K562 (cell line): Measurements from ENCODE around the gene CHAF1A. TPM values are rescaled to one million over a fixed set of nuclear protein-coding genes. Genes with fewer than 3 reads are reported as not detected.

Experiments
- BDP1 ChIP-seq: IDR thresholded peaks from 3 replicates; pipeline ENCODE4 v1.6.1; 2011; ENCODE audit not compliant: insufficient read length, insufficient read depth
- CCNT2 ChIP-seq: IDR thresholded peaks from 2 replicates; pipeline ENCODE4 v1.6.1; 2011; ENCODE audit warnings: borderline replicate concordance, low read depth, mild to moderate bottlenecking, moderate library complexity, mixed read lengths, low read length; ENCODE audit not compliant: insufficient read length; ENCODE audit errors: extremely low read depth
- DIDO1 ChIP-seq: fragments of 450-650 bp; IDR thresholded peaks from 2 replicates; pipeline ENCODE4 v1.6.1; 2016; ENCODE audit warnings: low read depth, missing biosample characterization, missing genetic modification characterization
- EP300 ChIP-seq: IDR thresholded peaks from 2 replicates; pipeline ENCODE4 v1.6.1; 2012; ENCODE audit warnings: low read length, improper control_type of control experiment
- JUNB ChIP-seq: fragments of 450-650 bp; formaldehyde crosslinking; conservative IDR thresholded peaks from 2 replicates; pipeline ENCODE4 v1.4.0; 2020; ENCODE audit warnings: mild to moderate bottlenecking
- KLF10 ChIP-seq: fragments of 250-450 bp; sonication (Bioruptor Pico); IDR thresholded peaks from 2 replicates; pipeline ENCODE4 v1.6.1; 2021; ENCODE audit warnings: matching md5 sums
- MTA2 ChIP-seq: fragments of 450-650 bp; IDR thresholded peaks from 2 replicates; pipeline ENCODE4 v1.6.1; 2016; ENCODE audit warnings: low read depth
- RFX1 ChIP-seq: fragments of 450-650 bp; IDR thresholded peaks from 2 replicates; pipeline ENCODE4 v1.6.1; 2016; ENCODE audit warnings: mild to moderate bottlenecking, moderate library complexity
- SP2 ChIP-seq: IDR thresholded peaks from 2 replicates; pipeline ENCODE4 v1.6.1; 2011; ENCODE audit warnings: mild to moderate bottlenecking, low read depth, low read length, moderate library complexity; ENCODE audit not compliant: poor library complexity, severe bottlenecking; ENCODE audit errors: extremely low read depth
- XRCC3 ChIP-seq: fragments of 450-650 bp; IDR thresholded peaks from 2 replicates; pipeline ENCODE4 v1.6.1; 2017; ENCODE audit warnings: mild to moderate bottlenecking, moderate library complexity
- ZFPM2 ChIP-seq: fragments of 250-450 bp; sonication (Bioruptor Pico); IDR thresholded peaks from 2 replicates; pipeline ENCODE4 v1.5.1; 2022; ENCODE audit warnings: mild to moderate bottlenecking
- ZKSCAN1 ChIP-seq: fragments of 150-350 bp; IDR thresholded peaks from 2 replicates; pipeline ENCODE4 v1.6.1; 2016; ENCODE audit warnings: low read depth, low read length
- polyA plus RNA-seq, 8 experiments: library from polyadenylated mRNA; depleted of rRNA in 4 of 8; stranded (reverse) in 5 of 8; unstranded in 3 of 8; fragments of >200 nt; fragmentation: Nextera tagmentation in 2 of 8; fragmentation: Illumina TruSeq in 1 of 8; extraction: Ambion mirVana in 2 of 8; extraction: Trizol in 1 of 8; gene quantifications; 2 replicates each; pipeline versions ENCODE4 v1.2.1 to v1.2.3, GENCODE V29; 2011 to 2014; ENCODE audit warnings: inconsistent platforms in 1 of 8, missing spikeins in 1 of 8
- total RNA-seq, 7 experiments: library from RNA; depleted of rRNA in 6 of 7; stranded (reverse); fragments of >200 nt in 6 of 7; fragmentation: Illumina TruSeq in 2 of 7; extraction: Trizol in 2 of 7; gene quantifications; 2 replicates each; pipeline versions ENCODE4 v1.2.1 to v1.2.3, GENCODE V29; 2011 to 2021; ENCODE audit warnings: low replicate concordance in 1 of 7
- TF ChIP-seq, protein P1 (sequence below): sonication (generic); formaldehyde crosslinking; IDR thresholded peaks from 2 replicates; pipeline ENCODE4 v1.8.1; 2023; ENCODE audit warnings: missing genetic modification reagents, mild to moderate bottlenecking, borderline replicate concordance
- TF ChIP-seq, protein P2 (sequence below): fragments of 250-450 bp; sonication (Bioruptor Pico); IDR thresholded peaks from 2 replicates; pipeline ENCODE4 v1.4.0; 2020; ENCODE audit warnings: mild to moderate bottlenecking, moderate library complexity
- TF ChIP-seq, protein P3 (sequence below): fragments of 450-650 bp; conservative IDR thresholded peaks from 2 replicates; pipeline ENCODE4 v1.6.1; 2016; ENCODE audit warnings: missing genetic modification characterization, low read depth, mild to moderate bottlenecking, control low read depth, missing compliant biosample characterization
- TF ChIP-seq, protein P4 (sequence below): fragments of 450-650 bp; IDR thresholded peaks from 2 replicates; pipeline ENCODE4 v1.6.1; 2018; ENCODE audit not compliant: partially characterized antibody

Gene CHAF1A
- total and polyA plus RNA-seq, 9 of the 15 experiments (the other 6 are each of a cell fraction or from before 2014, with no cell fraction given) = 1.6 to 86.9 (median 45.2) TPM

DNA sequence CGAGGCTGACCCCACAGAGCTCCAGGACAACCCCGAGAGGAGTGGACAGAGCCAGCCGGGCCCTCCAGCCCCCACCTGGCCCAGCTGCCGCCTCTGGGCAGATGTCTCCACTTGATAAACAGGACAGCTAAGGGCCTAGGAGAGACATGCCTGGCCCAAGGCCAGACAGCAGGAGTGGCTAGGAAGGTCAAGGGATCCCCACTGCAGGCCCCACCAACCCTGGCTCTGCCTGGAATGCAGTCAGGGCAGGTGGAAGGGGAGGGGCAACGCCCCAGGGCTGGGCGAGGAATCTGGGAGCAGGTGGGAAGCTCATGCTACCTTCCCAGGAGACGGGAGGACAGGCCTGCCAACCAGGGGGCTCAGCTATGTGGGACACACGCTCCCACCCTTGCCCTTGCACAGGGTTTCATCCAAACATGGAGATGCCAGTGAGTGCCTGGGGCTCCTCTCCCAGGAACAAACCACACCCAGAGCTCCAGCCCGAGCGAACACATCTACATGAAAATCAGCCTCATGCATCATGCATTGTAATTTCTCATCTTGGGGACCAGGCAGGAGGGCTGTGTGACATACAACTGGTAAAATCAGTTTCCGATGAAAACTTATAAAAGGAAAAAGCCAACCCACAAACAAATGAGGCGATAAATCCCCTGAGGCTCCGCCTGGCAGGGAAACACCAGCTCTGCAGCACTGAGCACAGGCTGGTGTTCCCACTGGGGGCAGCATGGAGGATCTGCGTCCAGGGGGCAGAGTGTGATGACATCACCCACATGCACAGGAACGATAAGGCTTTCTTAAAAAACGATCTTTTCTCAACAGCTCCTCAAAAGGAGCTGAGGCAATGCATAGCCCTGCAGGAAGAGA is 27.0 kb upstream of the CHAF1A start (continued):
- TF ChIP-seq, protein P1, sequence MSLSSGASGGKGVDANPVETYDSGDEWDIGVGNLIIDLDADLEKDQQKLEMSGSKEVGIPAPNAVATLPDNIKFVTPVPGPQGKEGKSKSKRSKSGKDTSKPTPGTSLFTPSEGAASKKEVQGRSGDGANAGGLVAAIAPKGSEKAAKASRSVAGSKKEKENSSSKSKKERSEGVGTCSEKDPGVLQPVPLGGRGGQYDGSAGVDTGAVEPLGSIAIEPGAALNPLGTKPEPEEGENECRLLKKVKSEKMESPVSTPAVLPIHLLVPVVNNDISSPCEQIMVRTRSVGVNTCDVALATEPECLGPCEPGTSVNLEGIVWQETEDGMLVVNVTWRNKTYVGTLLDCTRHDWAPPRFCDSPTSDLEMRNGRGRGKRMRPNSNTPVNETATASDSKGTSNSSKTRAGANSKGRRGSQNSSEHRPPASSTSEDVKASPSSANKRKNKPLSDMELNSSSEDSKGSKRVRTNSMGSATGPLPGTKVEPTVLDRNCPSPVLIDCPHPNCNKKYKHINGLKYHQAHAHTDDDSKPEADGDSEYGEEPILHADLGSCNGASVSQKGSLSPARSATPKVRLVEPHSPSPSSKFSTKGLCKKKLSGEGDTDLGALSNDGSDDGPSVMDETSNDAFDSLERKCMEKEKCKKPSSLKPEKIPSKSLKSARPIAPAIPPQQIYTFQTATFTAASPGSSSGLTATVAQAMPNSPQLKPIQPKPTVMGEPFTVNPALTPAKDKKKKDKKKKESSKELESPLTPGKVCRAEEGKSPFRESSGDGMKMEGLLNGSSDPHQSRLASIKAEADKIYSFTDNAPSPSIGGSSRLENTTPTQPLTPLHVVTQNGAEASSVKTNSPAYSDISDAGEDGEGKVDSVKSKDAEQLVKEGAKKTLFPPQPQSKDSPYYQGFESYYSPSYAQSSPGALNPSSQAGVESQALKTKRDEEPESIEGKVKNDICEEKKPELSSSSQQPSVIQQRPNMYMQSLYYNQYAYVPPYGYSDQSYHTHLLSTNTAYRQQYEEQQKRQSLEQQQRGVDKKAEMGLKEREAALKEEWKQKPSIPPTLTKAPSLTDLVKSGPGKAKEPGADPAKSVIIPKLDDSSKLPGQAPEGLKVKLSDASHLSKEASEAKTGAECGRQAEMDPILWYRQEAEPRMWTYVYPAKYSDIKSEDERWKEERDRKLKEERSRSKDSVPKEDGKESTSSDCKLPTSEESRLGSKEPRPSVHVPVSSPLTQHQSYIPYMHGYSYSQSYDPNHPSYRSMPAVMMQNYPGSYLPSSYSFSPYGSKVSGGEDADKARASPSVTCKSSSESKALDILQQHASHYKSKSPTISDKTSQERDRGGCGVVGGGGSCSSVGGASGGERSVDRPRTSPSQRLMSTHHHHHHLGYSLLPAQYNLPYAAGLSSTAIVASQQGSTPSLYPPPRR (CRISPR knock-in tag) = no peak
- no peak for TF ChIP-seq CCNT2
- no peak for TF ChIP-seq SP2
- TF ChIP-seq, protein P2, sequence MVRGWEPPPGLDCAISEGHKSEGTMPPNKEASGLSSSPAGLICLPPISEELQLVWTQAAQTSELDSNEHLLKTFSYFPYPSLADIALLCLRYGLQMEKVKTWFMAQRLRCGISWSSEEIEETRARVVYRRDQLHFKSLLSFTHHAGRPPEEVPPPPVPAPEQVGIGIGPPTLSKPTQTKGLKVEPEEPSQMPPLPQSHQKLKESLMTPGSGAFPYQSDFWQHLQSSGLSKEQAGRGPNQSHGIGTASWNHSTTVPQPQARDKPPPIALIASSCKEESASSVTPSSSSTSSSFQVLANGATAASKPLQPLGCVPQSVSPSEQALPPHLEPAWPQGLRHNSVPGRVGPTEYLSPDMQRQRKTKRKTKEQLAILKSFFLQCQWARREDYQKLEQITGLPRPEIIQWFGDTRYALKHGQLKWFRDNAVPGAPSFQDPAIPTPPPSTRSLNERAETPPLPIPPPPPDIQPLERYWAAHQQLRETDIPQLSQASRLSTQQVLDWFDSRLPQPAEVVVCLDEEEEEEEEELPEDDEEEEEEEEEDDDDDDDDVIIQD (CRISPR knock-in tag) = no peak
- peak; percentile 94 for TF ChIP-seq EP300
- no peak for TF ChIP-seq ZKSCAN1
- TF ChIP-seq MTA2 = peak; percentile 85
- no peak for TF ChIP-seq RFX1
- TF ChIP-seq XRCC3 = no peak
- no peak for TF ChIP-seq DIDO1 (tag)
- TF ChIP-seq, protein P3, sequence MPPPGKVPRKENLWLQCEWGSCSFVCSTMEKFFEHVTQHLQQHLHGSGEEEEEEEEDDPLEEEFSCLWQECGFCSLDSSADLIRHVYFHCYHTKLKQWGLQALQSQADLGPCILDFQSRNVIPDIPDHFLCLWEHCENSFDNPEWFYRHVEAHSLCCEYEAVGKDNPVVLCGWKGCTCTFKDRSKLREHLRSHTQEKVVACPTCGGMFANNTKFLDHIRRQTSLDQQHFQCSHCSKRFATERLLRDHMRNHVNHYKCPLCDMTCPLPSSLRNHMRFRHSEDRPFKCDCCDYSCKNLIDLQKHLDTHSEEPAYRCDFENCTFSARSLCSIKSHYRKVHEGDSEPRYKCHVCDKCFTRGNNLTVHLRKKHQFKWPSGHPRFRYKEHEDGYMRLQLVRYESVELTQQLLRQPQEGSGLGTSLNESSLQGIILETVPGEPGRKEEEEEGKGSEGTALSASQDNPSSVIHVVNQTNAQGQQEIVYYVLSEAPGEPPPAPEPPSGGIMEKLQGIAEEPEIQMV (tag) = no peak
- no peak for TF ChIP-seq BDP1
- TF ChIP-seq, protein P4, sequence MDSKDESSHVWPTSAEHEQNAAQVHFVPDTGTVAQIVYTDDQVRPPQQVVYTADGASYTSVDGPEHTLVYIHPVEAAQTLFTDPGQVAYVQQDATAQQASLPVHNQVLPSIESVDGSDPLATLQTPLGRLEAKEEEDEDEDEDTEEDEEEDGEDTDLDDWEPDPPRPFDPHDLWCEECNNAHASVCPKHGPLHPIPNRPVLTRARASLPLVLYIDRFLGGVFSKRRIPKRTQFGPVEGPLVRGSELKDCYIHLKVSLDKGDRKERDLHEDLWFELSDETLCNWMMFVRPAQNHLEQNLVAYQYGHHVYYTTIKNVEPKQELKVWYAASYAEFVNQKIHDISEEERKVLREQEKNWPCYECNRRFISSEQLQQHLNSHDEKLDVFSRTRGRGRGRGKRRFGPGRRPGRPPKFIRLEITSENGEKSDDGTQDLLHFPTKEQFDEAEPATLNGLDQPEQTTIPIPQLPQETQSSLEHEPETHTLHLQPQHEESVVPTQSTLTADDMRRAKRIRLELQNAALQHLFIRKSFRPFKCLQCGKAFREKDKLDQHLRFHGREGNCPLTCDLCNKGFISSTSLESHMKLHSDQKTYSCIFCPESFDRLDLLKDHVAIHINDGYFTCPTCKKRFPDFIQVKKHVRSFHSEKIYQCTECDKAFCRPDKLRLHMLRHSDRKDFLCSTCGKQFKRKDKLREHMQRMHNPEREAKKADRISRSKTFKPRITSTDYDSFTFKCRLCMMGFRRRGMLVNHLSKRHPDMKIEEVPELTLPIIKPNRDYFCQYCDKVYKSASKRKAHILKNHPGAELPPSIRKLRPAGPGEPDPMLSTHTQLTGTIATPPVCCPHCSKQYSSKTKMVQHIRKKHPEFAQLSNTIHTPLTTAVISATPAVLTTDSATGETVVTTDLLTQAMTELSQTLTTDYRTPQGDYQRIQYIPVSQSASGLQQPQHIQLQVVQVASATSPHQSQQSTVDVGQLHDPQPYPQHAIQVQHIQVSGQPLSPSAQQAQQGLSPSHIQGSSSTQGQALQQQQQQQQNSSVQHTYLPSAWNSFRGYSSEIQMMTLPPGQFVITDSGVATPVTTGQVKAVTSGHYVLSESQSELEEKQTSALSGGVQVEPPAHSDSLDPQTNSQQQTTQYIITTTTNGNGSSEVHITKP = no peak
- no peak; the same call in 1 of the 2 replicates for TF ChIP-seq JUNB (CRISPR knock-in tag)
- no peak for TF ChIP-seq ZFPM2 (CRISPR knock-in tag)
- no peak for TF ChIP-seq KLF10 (CRISPR knock-in tag)
